Testis (tissue), 2 donors: ENCODE measurements around the gene RELCH.

ENCODE experiments used
- POLR2A ChIP-seq: fragments of 450-650 bp; IDR thresholded peaks from one replicate; pipeline ENCODE4 v1.6.1; 2017; ENCODE audit warnings: antibody characterized with exemption, mild to moderate bottlenecking, moderate library complexity
- TF ChIP-seq, protein P1 (sequence below), 3 experiments: fragments of 450-650 bp in 2 of 3; fragments of 200-600 bp in 1 of 3; sonication (generic) in 1 of 3; IDR thresholded peaks; one replicate each; pipeline ENCODE4 v1.5.1; 2016 to 2019; ENCODE audit warnings: antibody characterized with exemption in 3 of 3, mild to moderate bottlenecking in 2 of 3, moderate library complexity in 1 of 3

DNA sequence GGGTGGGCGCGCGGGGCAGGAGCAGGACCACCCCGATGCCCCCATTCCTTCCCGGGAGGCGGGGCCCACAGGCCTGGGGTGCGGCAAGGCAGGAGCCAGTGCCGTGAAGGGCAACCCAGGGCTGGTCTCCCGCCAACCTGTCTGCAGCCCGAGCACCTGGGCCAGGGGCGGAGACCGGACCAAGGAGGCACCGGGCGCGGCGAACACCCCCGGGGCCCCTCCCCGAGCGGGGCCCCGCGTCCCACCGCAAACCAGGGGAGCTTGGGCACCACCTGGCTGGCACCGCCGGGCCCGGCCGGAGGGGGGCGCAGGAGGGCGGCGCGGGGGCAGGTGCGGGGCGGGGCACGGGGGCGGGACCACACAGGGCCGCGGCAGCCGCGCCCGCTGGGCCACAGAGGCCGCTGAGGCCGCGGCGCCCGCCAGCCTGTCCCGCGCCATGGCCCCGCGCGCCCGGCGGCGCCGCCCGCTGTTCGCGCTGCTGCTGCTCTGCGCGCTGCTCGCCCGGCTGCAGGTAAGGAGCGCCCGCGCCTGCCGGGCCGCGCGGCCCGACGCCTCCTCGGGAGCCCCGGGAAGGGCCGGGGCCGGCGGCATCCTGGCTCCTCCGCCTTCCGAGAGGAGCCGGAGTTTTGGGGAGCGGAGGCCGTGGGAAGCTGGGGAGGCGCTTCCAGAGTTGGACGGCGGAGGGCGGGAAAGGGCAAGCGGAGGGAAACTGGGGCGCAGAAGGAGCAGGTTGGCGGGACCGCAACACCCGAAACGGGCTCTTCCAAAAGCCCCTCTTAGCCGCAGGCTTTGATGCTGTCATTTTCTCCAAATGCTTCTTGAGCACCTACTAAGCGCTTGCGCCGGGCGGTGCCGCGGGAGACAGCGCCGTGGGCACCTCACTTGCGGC is 138.1 kb downstream of the RELCH start, which contains the start of gene TNFRSF11A:
- TF ChIP-seq, protein P1, sequence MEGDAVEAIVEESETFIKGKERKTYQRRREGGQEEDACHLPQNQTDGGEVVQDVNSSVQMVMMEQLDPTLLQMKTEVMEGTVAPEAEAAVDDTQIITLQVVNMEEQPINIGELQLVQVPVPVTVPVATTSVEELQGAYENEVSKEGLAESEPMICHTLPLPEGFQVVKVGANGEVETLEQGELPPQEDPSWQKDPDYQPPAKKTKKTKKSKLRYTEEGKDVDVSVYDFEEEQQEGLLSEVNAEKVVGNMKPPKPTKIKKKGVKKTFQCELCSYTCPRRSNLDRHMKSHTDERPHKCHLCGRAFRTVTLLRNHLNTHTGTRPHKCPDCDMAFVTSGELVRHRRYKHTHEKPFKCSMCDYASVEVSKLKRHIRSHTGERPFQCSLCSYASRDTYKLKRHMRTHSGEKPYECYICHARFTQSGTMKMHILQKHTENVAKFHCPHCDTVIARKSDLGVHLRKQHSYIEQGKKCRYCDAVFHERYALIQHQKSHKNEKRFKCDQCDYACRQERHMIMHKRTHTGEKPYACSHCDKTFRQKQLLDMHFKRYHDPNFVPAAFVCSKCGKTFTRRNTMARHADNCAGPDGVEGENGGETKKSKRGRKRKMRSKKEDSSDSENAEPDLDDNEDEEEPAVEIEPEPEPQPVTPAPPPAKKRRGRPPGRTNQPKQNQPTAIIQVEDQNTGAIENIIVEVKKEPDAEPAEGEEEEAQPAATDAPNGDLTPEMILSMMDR (IDR thresholded peaks at IDR 0.05): peak in 1 of 3 experiments; percentile 23
- TF ChIP-seq POLR2A: no peak
